Neural cell (in vitro differentiated cells): ENCODE results near the gene SET. TPM values are rescaled to one million over a fixed set of nuclear protein-coding genes. Genes with fewer than 3 reads are reported as not detected.

Experiments
- H2AFZ ChIP-seq: fragments of 200-600, 300-800 bp; sonication (generic), shearing (Covaris generic); 2 replicates; pipeline ENCODE4 v1.6.0; 2014; ENCODE audit warnings: low read depth, mild to moderate bottlenecking, antibody characterized with exemption, low read length, moderate library complexity
- H3F3A ChIP-seq: fragments of 200-600 bp; shearing (Covaris generic); 2 replicates; pipeline ENCODE4 v1.6.1; 2016; ENCODE audit warnings: mild to moderate bottlenecking, moderate library complexity, mixed read lengths, antibody characterized with exemption, low read length; ENCODE audit not compliant: insufficient read depth, poor library complexity, severe bottlenecking
- H3K27ac ChIP-seq: fragments of 200-600, 300-800 bp; sonication (generic), shearing (Covaris generic); 2 replicates; pipeline ENCODE4 v1.5.1; 2014; ENCODE audit warnings: mild to moderate bottlenecking, low read length, moderate library complexity
- H3K27me3 ChIP-seq: fragments of 300-800, 200-600 bp; sonication (generic), shearing (Covaris generic); 2 replicates; pipeline ENCODE4 v1.6.0; 2014; ENCODE audit warnings: mild to moderate bottlenecking, low read depth, low read length, moderate library complexity; ENCODE audit not compliant: insufficient read depth
- H3K36me3 ChIP-seq: fragments of 300-800, 200-600 bp; sonication (generic), shearing (Covaris generic); 2 replicates; pipeline ENCODE4 v1.5.1; 2014; ENCODE audit warnings: mild to moderate bottlenecking, antibody characterized with exemption, low read length, moderate library complexity; ENCODE audit not compliant: insufficient read depth
- H3K4me2 ChIP-seq: fragments of 300-800, 200-600 bp; sonication (generic), shearing (Covaris generic); 2 replicates; pipeline ENCODE4 v1.6.0; 2014; ENCODE audit warnings: mild to moderate bottlenecking, low read length
- H3K4me3 ChIP-seq: fragments of 300-800, 200-600 bp; sonication (generic), shearing (Covaris generic); 2 replicates; pipeline ENCODE4 v1.5.1; 2014; ENCODE audit warnings: mild to moderate bottlenecking, low read length, moderate library complexity
- H3K79me2 ChIP-seq: fragments of 200-600 bp; shearing (Covaris generic); replicated peaks from 2 replicates; pipeline ENCODE4 v1.6.0; 2014; ENCODE audit warnings: mild to moderate bottlenecking, low read length, moderate library complexity; ENCODE audit not compliant: insufficient read depth
- H3K9ac ChIP-seq: fragments of 300-800, 200-600 bp; sonication (generic), shearing (Covaris generic); 2 replicates; pipeline ENCODE4 v1.6.1; 2016; ENCODE audit warnings: mild to moderate bottlenecking, low read length, mixed read lengths
- H3K9me2 ChIP-seq: fragments of 200-600 bp; shearing (Covaris generic); 2 replicates; pipeline ENCODE4 v1.6.1; 2016; ENCODE audit warnings: mild to moderate bottlenecking, low read length, mixed read lengths; ENCODE audit not compliant: insufficient read depth
- H3K9me3 ChIP-seq: fragments of 200-600, 300-800 bp; sonication (generic), shearing (Covaris generic); 2 replicates; pipeline ENCODE4 v1.6.1; 2016; ENCODE audit warnings: mild to moderate bottlenecking, mixed run types, low read length, moderate library complexity, mixed read lengths
- H4K20me1 ChIP-seq: fragments of 200-600 bp; shearing (Covaris generic); 2 replicates; pipeline ENCODE4 v1.6.1; 2016; ENCODE audit warnings: mild to moderate bottlenecking, mixed run types; ENCODE audit not compliant: insufficient read depth
- CTCF ChIP-seq: fragments of 450-650 bp; IDR thresholded peaks from 2 replicates; pipeline ENCODE4 v1.5.1; 2014; ENCODE audit warnings: antibody characterized with exemption, mild to moderate bottlenecking, moderate library complexity; ENCODE audit not compliant: poor library complexity, severe bottlenecking
- EP300 ChIP-seq: fragments of 450-650 bp; conservative IDR thresholded peaks from 2 replicates; pipeline ENCODE4 v1.6.1; 2014; ENCODE audit warnings: antibody characterized with exemption, mild to moderate bottlenecking, moderate library complexity; ENCODE audit not compliant: poor library complexity, severe bottlenecking
- EZH2 ChIP-seq: fragments of 200-600, 300-800 bp; shearing (Covaris generic), sonication (generic); IDR thresholded peaks from 2 replicates; pipeline ENCODE4 v1.6.1; 2014; ENCODE audit warnings: antibody characterized with exemption, low read length, borderline replicate concordance, mild to moderate bottlenecking; ENCODE audit not compliant: insufficient read depth, poor library complexity, severe bottlenecking
- MXI1 ChIP-seq: fragments of 450-650 bp; conservative IDR thresholded peaks from 2 replicates; pipeline ENCODE4 v1.6.1; 2014; ENCODE audit warnings: antibody characterized with exemption, mild to moderate bottlenecking; ENCODE audit not compliant: poor library complexity, severe bottlenecking
- POLR2AphosphoS5 ChIP-seq: IDR thresholded peaks from 2 replicates; pipeline ENCODE4 v1.6.1; 2012
- RAD21 ChIP-seq: fragments of 450-650 bp; conservative IDR thresholded peaks from 2 replicates; pipeline ENCODE4 v1.6.1; 2014; ENCODE audit warnings: antibody characterized with exemption, mild to moderate bottlenecking, moderate library complexity
- REST ChIP-seq: IDR thresholded peaks from 2 replicates; pipeline ENCODE4 v1.6.1; 2012; ENCODE audit warnings: borderline replicate concordance
- SMC3 ChIP-seq: fragments of 450-650 bp; conservative IDR thresholded peaks from 2 replicates; pipeline ENCODE4 v1.6.1; 2014; ENCODE audit warnings: antibody characterized with exemption, mild to moderate bottlenecking, moderate library complexity; ENCODE audit not compliant: poor library complexity
- TAF1 ChIP-seq: IDR thresholded peaks from 2 replicates; pipeline ENCODE4 v1.6.1; 2012; ENCODE audit warnings: low read depth
- polyA plus RNA-seq: library from polyadenylated mRNA; depleted of rRNA; stranded (reverse); fragments of >200 nt; gene quantifications from 2 replicates; pipeline ENCODE4 v1.2.3, GENCODE V29; 2014

Gene SET
- polyA plus RNA-seq, 1 donor from 2014 or later, result 855 TPM

DNA sequence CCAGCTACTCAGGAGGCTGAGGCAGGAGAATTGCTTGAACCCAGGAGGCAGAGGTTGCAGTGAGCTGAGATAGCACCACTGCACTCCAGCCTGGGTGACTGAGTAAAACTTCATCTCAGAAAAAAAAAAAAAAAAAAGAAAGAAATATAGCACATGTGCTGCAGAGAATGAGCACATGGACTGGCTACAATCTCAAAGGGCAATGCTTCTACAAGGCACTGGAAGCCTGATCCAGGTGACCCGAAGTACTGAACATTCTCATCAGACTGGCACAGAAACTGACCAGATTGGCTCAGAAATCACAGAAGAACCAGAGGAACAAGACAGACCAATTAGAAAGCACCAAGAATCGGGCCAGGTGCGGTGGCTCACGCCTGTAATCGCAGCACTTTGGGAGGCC, 37.2 kb upstream of the SET start:
- no peaks in the 10 kb centered on the region for H4K20me1 ChIP-seq
- H3K9me3 ChIP-seq, result no peaks in the 10 kb centered on the region
- no peak overlapping the region for H2AFZ ChIP-seq
- no peak overlapping the region for H3K27ac ChIP-seq
- H3K4me3 ChIP-seq, result no peak overlapping the region
- TF ChIP-seq EP300 (no peak), MXI1 (no peak), CTCF (no peak), TAF1 (no peak), REST (no peak), RAD21 (no peak), POLR2AphosphoS5 (no peak), EZH2 (no peak), SMC3 (no peak)
- H3K79me2 ChIP-seq, result peaks cover 8% of the 10 kb centered on the region
- H3K27me3 ChIP-seq, result no peaks in the 10 kb centered on the region
- H3K9me2 ChIP-seq, result no peaks in the 10 kb centered on the region
- H3F3A ChIP-seq, result no peaks in the 10 kb centered on the region
- H3K36me3 ChIP-seq, result no peaks in the 10 kb centered on the region
- H3K9ac ChIP-seq, result no peak overlapping the region
- no peak overlapping the region for H3K4me2 ChIP-seq

DNA sequence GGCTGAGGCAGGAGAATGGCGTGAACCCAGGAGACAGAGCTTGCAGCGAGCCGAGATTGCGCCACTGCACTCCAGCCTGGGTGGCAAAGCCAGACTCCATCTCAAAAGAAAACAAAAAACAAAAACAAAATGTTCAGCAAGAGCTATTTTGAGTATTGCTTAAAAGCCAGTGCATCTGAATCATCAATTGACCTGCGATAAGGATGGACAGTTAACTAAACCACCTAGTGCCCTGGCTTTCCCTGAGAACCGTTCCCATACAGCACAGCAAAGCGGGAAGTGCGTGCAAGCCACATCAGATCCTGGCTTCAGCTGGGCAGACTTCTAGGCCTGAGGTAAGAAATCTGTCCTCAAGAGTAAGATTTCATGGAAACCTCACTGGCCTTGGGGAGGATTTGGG, 35.1 kb upstream of the SET start:
- H3K4me2 ChIP-seq, result no peak overlapping the region
- H3K9me2 ChIP-seq, result no peaks in the 10 kb centered on the region
- no peak overlapping the region for H2AFZ ChIP-seq
- no peaks in the 10 kb centered on the region for H3K9me3 ChIP-seq
- H3K27ac ChIP-seq, result no peak overlapping the region
- H3K4me3 ChIP-seq, result no peak overlapping the region
- TF ChIP-seq POLR2AphosphoS5 (no peak), REST (no peak), SMC3 (no peak), EP300 (no peak), TAF1 (no peak), EZH2 (no peak), MXI1 (no peak), CTCF (no peak), RAD21 (no peak)
- H4K20me1 ChIP-seq, result no peaks in the 10 kb centered on the region
- H3F3A ChIP-seq, result peaks cover 3% of the 10 kb centered on the region
- H3K27me3 ChIP-seq, result no peaks in the 10 kb centered on the region
- H3K36me3 ChIP-seq, result no peaks in the 10 kb centered on the region
- H3K9ac ChIP-seq, result no peak overlapping the region
- peaks cover 8% of the 10 kb centered on the region for H3K79me2 ChIP-seq
